Hematopoietic multipotent progenitor cell treated with erythropoietin and hydrocortisone succinate and interleukin-3 and kit ligand, for 17 days (in vitro differentiated cells): Measurements from ENCODE around the gene SHISAL1.

Source experiments
- DNase-seq: peaks from one replicate; pipeline ENCODE4 v3.0.0-alpha.2; 2015; ENCODE audit warnings: low spot score

SHISAL1 gene

DNA sequence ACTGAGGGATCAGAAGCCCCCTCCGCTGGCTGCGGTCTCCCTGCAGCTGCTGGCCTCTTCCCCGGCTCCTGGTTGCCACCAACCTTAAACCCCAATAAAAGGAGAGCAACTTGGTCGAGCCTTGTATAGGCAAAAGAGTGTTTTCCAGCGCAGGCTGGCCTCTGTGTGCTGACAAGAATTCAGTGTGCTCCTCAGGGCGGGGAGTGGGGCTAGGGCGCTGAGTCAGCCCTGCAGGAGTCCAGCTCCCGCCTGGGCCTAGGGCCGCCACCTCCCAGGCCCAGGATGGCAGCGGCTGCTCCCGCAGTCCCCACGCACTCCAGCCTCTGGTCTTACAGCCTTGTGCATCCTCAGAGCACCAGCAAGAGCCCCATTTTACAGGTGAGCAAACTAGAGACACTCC is at the start of gene SHISAL1:
Gene SHISAL1 (minus strand): TSS at position 186 of the 400 bp plus-strand sequence. CDS start 12,006 bp downstream, outside the sequence.
- no peak for DNase-seq

DNA sequence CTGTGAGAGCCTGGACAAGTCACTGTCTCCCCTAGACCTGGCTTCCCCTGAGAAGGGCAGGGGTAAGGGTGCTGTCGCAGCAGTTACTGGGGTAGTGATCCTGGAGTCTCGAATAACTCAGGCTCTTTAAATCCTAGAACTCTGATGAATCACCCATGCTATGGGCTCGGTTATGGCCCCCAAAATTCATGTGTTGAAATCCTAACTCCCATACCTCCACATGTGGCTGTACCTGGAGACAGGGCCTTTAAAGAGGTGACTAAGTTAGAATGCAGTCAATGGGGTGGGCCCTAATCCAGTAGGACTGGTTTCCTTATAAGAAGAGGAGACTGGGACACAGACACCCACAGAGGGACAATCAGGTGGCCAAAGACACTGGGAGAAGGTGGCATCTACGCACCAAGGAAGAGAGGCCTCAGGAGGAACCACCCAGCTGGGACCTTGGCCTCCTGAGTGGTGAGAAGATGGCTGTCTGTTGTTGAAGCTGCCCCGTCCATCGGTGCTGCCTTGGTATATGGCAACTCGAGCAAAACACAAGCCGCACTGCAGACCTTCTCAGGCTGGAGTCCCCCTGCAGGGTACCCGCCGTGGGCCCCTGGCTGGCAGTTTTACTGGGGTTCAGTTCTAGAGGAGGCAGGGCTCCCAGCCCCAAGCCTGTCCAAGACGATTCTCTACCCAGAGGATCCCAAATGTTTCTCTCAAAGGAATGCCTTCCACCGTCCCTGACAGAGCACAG is 48.8 kb upstream of the SHISAL1 start:
- no peak for DNase-seq

DNA sequence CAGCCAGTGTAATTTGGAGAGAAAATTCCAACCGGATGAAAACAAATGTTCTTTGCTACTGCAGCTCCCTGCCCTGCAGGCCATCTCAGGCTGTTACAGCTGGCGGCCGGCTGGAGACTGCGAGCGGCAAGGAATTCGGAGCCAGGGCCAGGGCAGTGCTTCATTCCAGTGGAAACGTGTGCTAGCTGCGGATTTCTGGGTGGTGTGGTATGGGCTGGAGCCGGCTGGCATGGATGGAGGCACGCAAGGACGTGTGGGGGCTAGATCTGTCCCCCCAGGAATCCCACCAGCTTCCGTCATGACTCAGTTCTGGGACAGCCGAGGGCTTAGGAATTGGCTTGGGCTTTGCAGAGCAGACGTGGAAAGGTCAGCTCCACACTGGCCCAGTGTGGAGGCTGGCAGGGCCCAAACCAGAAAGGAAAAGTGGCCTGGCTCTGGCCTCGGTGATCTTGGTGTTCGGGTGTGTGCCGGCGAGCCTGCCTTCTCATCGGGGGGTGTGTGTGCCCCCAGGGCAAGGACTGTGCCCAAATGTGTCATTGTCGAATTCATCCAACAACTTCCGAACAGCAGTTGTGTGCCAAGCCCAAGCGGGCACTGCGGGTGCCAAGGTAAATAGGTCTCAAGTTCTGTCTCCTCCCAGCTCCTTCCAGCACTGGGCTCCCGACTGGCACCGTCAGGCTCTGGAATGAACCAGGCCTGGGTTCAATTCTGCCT is 48.1 kb upstream of the SHISAL1 start:
- DNase-seq: no peak

DNA sequence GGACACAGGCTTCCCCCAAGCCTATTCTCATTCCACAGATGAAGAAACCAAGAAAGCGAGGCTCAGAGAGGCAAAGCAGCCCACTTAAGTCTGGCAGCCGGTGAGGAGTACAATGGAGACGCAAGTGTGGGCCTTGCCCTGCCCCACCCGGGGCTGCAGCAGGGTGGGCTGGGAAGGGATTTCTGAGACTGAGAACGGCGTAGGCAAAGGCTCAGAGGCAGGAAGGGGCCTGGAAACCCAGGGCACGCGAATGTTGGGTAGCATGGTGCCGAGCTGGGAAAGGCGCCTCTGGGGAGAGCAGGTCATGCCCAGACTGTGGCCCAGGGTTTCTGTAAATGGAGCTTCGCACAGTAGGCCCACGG is 47.5 kb upstream of the SHISAL1 start:
- DNase-seq: no peak

DNA sequence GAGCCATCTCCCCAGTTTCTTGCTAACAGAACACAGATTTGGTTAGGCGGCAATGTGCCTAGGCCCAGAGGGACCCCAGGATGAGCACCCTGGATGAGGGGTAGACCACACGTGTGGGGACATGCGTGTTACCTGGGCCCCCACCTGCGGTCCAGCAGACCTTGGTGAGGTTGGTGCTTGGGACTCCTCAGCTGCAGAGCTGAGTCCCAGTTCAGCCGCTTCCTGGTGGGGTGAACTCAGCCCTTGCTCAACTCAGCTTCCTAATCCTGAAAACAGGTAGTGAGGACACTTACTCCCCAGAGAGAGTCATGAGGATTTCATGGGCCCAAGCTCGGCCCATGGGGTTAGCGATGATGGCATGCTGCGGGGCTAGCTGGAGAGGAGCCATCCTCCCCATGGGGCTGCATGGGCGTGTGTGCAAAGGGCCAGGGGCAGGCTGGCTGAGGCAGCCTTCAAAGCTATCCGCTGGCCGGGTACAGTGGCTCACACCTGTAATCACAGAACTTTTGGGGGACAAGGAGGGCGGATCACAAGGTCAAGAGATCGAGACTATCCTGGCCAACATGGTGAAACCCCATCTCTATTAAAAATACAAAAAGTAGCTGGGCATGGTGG is 46.9 kb upstream of the SHISAL1 start:
- DNase-seq: no peak

DNA sequence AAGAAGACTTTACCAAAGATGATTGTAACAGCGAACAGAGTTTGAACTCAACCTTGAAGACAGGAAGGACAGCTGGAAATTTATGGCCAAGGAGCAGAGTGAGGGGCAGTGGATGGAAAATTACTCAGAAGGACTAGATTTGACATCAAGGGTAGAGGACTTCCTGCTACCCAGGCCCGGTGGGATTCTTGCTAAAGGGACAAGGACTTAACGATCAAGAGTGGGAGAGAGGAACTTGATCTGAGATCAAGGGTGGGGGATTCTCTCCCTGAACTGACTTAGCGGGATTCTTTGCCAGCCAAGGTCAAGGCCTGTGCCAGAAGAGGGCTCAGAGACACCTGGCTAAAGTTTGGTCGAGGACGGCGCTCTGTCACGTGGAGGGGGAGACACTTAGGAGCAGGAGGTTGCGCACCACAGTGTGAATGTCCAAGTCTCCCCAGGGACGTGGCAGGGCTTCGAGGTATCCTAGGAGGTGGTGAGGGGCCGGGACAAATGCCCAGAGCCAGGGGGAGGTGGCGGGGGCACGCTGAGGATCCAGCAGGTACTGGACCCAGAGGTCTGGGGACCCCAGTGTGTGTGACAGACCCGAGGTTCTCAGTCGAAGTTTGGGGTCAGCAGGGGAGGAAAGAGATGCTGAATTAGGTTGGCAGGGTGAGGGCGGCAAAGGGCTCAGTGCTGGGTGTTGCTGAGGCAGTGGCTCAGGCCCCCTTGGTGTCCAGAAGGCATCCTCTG is 46.1 kb upstream of the SHISAL1 start:
- DNase-seq: no peak

DNA sequence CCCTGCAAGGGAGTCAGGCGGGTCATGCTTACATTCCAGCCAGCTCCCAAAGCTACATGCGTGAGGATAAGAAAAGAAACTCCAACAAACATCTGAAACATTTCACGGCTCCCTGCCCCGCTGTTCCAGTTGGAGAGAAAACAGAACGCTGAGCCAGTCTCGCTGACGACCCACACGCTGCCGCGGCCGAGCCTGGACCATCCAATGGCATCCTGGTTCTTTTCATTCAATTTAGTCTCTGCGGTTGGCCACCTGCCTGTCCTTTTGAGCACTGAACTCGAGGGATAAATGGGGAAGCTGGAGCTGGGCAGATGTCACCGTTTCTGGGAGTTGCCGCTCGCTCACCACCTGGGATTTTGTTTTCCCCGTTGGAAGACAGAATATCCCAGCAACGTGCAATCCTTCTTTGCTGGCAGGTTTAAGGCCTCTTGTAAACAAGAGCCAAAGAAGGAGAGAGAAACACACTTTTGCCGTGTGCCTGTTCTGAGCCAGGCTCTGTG is 45.3 kb upstream of the SHISAL1 start:
- DNase-seq: no peak

DNA sequence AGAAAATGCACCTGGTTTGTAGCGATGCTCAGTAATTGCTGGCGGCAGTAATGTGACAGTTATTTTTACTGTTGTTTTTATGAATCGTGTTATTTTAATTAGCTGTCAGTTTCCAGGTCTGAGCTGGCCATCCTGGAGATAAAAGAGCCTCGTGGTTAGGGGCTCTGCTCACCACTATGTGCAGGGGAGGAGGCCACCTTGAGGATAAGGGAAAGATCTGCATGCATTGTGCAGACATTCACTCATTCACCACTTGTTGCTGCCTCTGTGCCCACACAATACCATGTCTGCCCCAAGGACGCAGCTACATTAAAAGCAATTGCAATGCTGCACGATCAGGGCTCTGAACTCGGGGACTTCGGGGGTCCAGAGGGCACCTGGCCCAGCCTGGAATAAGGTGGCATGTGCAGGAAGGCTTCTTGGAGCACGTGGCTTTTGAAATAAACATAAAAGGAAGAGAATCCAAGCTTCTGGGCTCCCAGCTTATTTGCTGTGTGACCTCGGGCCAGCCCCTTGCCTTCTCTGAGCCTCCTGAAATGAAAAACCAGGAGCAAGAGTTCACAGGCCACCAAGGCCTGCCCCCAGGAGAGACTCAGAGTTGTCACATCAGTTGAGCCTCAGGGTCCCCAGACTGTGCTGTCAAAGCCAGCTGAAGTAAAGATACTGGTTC is 44.7 kb upstream of the SHISAL1 start:
- no peak for DNase-seq

DNA sequence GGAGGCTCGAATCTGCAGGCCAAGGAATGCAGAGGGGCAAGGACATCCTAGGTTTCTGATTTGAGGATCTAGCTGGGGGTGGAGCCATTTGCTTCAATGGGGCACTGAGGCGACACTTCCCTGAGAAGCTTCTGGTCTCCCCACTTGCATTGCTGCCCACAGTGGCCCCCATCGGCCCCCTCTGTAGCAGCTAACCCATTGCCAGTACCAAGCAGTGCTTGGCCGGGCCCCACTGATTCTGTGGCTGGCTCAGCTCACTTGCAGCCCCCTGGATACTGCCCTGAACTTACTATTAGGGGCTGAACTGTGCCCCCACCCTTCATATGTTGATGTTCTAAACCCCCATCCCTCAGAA is 42.9 kb upstream of the SHISAL1 start:
- no peak for DNase-seq

DNA sequence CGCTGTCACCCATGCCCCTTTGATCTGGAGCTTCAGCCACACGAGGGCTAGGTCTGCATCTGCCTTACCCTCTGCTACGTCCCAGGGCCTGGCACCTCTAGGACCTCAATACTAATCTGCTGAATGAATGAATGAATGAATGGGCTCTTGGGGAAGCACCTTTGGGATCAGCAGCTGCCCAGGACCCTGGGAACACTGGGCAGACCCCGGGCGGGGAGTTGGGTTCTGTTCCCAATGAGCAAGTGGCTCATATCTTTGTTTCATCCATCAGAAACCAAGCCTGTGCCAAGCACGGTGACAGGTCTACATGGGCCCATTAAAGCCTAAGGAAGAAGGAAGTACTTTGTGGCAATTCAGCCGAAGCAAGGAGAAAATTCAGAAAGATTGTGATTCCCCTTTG is 41.5 kb upstream of the SHISAL1 start:
- DNase-seq: no peak

DNA sequence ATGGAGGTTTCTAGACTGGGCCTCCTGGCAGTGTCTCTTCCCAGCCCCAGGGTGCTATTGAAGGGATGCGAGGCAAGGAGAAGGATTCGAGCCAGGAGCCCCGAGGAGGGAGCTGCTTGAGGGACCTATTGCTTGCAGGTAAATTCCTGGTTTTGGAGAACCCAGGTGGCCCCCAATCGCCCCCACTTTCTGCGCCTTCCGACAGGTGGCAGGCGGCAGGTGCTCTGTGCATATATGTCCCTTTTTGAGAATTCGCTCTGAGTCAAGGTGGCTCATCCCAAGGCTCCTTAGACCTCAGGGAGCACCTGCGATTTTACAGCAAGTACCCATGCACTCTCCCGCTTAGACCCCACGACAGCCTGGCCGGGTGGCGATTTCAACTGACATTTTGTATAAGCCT is 40.3 kb upstream of the SHISAL1 start:
- no peak for DNase-seq

DNA sequence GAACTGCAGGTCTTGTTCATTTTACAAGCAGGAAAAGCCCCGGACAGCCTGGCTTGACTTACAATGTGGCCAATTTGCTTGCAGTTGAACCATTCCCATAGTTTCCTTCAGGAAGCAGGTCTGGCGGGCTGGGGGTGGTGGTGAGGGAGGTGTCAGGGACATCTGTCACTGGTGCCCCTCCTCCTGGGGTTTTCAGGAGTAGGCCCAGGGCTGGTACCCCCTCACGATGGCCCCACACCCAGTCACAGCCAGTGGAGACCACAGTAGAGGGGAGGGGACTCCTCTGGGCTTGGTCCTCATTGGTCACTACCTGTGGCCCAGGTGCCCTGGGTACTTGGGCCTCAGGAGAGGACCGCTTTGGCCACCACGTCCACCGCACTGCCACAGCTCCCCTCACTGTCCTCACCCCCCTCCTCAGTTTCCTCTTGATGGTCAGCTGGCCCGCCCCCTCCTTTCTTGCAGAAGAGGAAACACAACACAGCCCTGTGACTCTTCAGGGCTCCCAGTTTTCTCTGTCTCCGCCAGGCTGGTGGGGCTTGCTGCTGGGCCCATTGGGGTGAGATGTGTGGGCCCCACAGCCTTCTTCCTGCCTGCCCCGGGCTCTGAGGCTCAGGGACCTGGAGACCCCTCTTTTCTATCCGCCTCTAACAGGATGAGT is 39.8 kb upstream of the SHISAL1 start:
- DNase-seq: no peak

DNA sequence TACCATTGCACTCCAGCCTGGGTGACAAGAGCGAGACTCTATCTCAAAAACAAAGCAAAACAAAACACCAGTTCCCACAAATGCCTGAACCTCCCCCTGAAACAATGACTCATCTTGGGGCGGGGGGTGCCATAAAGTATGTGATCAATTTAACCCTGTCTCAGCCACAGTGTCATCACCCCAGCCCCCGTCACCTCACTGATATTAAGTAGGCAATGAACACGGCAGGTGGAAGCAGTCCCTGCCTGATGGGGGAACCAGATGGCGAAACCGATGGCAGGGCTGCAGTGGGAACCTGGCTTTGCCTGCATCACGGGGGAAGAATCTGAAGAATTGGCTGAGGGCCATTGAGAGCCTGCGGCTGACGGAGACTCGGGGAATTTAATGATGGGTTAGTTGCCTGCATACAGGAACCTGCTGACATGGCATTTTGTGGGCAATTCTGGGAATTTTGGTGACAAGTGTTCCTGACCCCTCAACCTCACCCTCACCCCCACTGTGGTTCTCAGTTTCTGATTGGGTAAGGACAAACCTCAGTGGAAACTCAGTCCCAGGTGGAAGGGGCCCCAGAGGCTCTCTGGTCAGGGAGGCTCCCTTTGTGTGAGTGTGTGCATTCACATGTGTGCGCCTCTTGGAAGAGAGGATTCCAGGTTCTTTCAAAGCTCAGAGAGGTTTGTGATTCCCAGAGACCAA is 39.1 kb upstream of the SHISAL1 start:
- DNase-seq: no peak

DNA sequence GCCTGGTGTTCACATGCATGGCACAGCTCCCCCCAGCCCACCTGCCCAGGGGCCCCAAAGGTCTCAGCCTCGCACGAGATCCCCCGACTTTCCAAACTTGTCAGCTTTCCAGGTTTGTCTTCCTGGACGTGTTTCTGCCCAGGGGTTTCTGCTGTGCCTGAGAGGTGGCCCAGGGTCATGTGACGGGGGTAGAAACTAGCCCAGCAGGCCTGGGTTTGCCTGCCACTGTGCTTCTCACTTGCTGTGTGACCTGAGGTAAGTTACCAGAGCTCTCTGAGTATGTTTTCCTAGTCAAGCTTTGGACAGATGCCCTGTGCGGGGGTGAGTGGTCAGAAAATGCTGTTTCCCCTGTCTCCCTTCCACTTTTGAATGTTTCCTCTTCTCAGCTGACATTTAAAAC is 38.3 kb upstream of the SHISAL1 start:
- DNase-seq: no peak

DNA sequence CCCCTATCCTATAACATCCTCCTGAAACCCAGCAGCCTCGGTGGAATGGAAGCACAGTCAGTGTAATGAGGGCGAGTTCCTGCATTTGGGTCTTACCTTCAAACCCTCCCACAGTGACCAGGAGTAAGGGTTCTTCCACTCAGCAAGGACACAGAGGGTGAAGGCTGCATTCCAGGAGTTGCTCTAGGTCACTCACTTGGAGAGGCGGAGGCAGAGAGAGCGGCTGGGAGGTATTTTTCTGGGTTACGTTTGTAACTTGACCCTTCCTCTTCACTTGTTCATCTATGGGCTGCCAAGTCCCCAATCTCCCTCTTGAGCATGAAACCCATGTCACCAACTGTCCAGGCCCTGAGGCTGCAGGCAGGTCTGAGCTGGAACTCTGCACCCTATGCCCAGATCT is 36.8 kb upstream of the SHISAL1 start:
- DNase-seq: no peak

DNA sequence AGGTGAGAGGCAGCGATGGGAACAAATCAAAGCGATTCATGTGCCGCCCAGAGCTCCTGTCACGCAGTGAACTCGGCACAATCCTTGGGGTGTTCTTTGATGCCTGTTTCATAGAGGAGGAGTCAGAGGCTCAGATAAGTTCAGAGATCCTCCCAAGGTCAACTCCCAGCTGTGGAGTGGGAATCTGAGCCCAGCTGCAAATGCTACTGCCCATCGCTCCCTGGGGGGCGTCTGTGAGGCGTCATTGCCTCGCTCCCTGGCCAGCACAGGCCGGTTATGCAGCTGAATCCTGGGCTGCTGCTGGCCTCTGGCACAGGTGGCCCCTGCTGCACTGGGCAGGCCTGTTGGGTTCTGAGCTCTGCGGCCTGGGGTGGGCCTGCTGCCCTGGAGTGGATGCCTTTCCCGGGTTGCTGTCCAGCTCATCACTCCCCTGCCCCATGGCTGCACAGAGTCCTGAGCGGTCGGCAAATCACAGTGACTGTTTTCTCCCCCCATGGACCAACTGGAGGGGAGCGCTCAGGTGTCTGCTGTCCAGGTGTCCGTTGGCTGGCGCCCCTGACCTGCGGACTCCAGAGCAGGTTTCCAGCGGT is 36.3 kb upstream of the SHISAL1 start:
- DNase-seq: no peak

DNA sequence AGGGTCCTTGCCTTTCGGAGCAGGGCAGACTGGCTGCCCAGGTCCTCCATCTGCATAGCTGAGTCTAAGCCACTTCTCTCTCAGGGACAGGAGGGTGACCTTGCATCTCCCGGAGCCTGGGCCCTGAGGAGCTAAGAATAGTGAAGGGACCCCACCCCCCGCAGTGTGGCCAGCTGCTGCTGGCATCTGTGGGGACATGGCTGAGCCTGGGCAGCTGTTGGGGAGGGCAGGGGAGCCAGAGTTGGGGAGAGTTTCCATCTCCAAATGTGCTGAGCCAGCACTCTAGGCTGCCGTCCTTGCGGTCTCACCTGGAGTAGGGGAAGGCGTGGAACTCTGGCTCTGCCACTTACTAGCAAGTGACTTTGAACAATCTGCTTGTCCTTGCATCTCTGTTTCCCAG is 34.8 kb upstream of the SHISAL1 start:
- no peak for DNase-seq

DNA sequence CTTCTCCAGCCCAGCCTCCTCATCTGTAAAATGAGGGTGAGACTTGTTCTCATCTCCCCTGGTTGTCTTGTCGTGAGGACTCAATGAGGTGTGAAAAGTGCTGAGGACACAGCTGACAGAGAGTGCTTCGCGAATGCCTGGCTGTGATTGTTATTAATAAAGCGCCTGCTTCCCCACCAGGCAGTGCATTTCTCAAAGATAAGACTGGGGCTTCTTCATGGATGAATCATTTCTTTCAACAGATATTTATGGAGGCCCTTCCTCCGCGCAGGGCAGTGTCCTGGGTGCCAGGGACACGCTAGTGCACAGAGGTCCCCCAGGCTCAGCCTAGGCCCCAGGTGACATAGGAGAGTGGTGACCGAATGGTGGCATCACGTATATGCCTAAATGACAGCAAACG is 34.3 kb upstream of the SHISAL1 start:
- DNase-seq: no peak

DNA sequence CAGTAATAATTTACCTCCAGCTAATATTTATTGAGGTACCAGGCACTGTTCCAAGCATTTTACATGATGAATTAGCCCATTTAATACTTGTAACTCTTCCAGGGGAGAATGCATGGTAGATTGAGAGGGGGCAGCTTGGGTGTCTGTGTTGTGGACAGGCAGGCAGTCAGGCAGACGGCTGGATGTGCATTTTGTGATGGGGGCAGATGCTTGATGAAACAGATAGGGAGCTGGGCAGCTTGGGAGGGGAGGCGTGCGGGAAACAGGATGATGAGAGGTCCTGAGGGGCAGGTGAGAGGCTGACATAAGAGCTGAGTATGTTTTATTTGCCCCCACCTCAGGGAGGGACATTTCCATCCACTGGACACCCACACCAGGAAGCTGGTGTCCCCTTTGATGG is 33.1 kb upstream of the SHISAL1 start:
- no peak for DNase-seq

DNA sequence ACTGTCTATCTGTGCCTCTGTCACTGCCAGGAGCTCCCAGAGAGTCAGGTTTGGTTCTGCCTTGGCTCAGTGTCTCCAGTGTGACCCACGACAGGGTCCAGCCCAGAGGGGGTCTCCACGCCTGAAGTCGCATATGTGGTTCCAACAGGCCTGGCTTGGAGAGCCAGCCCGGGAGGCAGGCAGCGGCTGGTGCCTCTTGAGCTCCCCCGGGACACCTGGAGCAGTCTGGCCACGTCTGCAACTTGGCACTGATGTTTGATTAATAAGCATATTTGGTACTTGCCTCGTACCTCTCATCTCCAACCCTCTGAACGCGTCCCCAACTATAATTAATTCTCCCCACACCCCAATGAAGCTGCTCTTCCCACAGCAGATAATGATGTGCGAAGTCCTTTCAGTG is 31.7 kb upstream of the SHISAL1 start:
- no peak for DNase-seq
